ENCODE data around the gene TNS1. TPM values are rescaled to one million over a fixed set of nuclear protein-coding genes. Genes with fewer than 3 reads are reported as not detected.
A peak's percentile ranks its signal among the peaks of the same experiment; 100 is the strongest.

Gene TNS1
- total RNA-seq, 2 donors from 2014 or later, result 3.3 to 4.2 TPM

GRCh38 chr2:217978536-217979150 is 24.2 kb downstream of the TNS1 start:
- peak overlapping the region; percentile 76 for H3K4me3 ChIP-seq (ENCODE audit: low read length)
- H3K4me1 ChIP-seq (ENCODE audit: control insufficient read depth, insufficient read depth, low read length), result no peaks in the 10 kb centered on the region
- H3K27ac ChIP-seq (ENCODE audit: low read depth, low read length), result no peak overlapping the region
- H3K4me1 Mint-ChIP-seq, result peaks cover 6% of the 10 kb centered on the region
- peak overlapping the region; percentile 30 for H3K9ac ChIP-seq (ENCODE audit: extremely low read depth, low read length, poor library complexity, severe bottlenecking)
- no peaks in the 10 kb centered on the region for H3K9me3 Mint-ChIP-seq
- WGBS, 2 experiments (ENCODE audit: insufficient coverage in 1 of 2, insufficient read length in 1 of 2), result 0 to 2% methylated on average over 1 to 46 of the region's 46 CpGs
- no peak overlapping the region for H3K27ac Mint-ChIP-seq
- peaks cover 12% of the 10 kb centered on the region for H3K27me3 Mint-ChIP-seq (ENCODE audit: insufficient read depth)
- H3K36me3 ChIP-seq (ENCODE audit: control insufficient read depth, insufficient read depth, low read length), result no peaks in the 10 kb centered on the region
- peaks cover 28% of the 10 kb centered on the region for H3K27me3 ChIP-seq (ENCODE audit: control insufficient read depth, insufficient read depth, low read length, poor library complexity, severe bottlenecking)
- DNase-seq, result peak; percentile 92
- TF ChIP-seq, protein P1, sequence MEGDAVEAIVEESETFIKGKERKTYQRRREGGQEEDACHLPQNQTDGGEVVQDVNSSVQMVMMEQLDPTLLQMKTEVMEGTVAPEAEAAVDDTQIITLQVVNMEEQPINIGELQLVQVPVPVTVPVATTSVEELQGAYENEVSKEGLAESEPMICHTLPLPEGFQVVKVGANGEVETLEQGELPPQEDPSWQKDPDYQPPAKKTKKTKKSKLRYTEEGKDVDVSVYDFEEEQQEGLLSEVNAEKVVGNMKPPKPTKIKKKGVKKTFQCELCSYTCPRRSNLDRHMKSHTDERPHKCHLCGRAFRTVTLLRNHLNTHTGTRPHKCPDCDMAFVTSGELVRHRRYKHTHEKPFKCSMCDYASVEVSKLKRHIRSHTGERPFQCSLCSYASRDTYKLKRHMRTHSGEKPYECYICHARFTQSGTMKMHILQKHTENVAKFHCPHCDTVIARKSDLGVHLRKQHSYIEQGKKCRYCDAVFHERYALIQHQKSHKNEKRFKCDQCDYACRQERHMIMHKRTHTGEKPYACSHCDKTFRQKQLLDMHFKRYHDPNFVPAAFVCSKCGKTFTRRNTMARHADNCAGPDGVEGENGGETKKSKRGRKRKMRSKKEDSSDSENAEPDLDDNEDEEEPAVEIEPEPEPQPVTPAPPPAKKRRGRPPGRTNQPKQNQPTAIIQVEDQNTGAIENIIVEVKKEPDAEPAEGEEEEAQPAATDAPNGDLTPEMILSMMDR (conservative IDR thresholded peaks at IDR 0.05), result no peak
- H3K9me3 ChIP-seq (ENCODE audit: control insufficient read depth, low read length), result no peaks in the 10 kb centered on the region
- H3K36me3 Mint-ChIP-seq (ENCODE audit: low read depth), result no peaks in the 10 kb centered on the region
- no peak overlapping the region for H3K4me3 Mint-ChIP-seq

- H3K9me3 ChIP-seq (ENCODE audit: control insufficient read depth, low read length), result no peaks in the 10 kb centered on the region
- Mint-ChIP-seq H3K27ac (no peak overlapping the region), H3K4me1 (peaks cover 6% of the 10 kb centered on the region), H3K4me3 (no peak overlapping the region), H3K27me3 (ENCODE audit: insufficient read depth) (peaks cover 12% of the 10 kb centered on the region), H3K9me3 (no peaks in the 10 kb centered on the region), H3K36me3 (ENCODE audit: low read depth) (no peaks in the 10 kb centered on the region)
- peak overlapping the region; percentile 64 for H3K4me3 ChIP-seq (ENCODE audit: low read length)
- DNase-seq, result no peak
- no peaks in the 10 kb centered on the region for H3K36me3 ChIP-seq (ENCODE audit: control insufficient read depth, insufficient read depth, low read length)
- WGBS, 2 experiments (ENCODE audit: insufficient coverage in 1 of 2, insufficient read length in 1 of 2), result 19 to 42% methylated on average over 4 to 16 of the region's 16 CpGs
- H3K9ac ChIP-seq (ENCODE audit: extremely low read depth, low read length, poor library complexity, severe bottlenecking), result no peak overlapping the region
- no peak overlapping the region for H3K27ac ChIP-seq (ENCODE audit: low read depth, low read length)
- TF ChIP-seq, protein P1 (conservative IDR thresholded peaks at IDR 0.05), result no peak
- H3K27me3 ChIP-seq (ENCODE audit: control insufficient read depth, insufficient read depth, low read length, poor library complexity, severe bottlenecking), result peaks cover 28% of the 10 kb centered on the region
- H3K4me1 ChIP-seq (ENCODE audit: control insufficient read depth, insufficient read depth, low read length), result no peaks in the 10 kb centered on the region
Measured at GRCh38 chr2:217977840-217978535, 24.8 kb downstream of the TNS1 start.

DNA sequence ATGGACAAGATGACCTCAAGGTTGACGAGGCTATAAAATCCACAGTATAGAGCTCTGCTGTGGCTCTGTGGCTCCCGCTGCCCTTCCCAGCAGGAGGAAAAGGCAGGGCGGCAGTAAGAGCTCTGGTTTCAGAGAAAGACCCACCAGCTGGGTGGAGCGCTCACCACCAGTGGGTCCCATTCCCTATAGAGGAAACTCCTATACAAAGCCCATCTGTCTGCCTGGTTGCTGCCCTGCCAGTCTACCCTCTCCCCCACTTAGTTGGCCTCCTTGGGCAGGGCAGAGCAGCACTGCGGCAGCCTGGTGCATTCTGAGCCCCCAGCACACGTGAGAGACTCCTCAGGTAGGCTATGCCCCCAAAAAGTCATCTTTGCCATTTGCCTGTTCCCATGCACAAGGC is 26.5 kb downstream of the TNS1 start:
- Mint-ChIP-seq H3K27ac (no peak overlapping the region), H3K36me3 (ENCODE audit: low read depth) (no peaks in the 10 kb centered on the region), H3K9me3 (no peaks in the 10 kb centered on the region), H3K4me1 (peaks cover 10% of the 10 kb centered on the region), H3K4me3 (no peak overlapping the region), H3K27me3 (ENCODE audit: insufficient read depth) (peaks cover 12% of the 10 kb centered on the region)
- Histone ChIP-seq H3K36me3 (ENCODE audit: control insufficient read depth, insufficient read depth, low read length) (no peaks in the 10 kb centered on the region), H3K9me3 (ENCODE audit: control insufficient read depth, low read length) (no peaks in the 10 kb centered on the region), H3K4me3 (ENCODE audit: low read length) (no peak overlapping the region), H3K27me3 (ENCODE audit: control insufficient read depth, insufficient read depth, low read length, poor library complexity, severe bottlenecking) (peaks cover 28% of the 10 kb centered on the region), H3K9ac (ENCODE audit: extremely low read depth, low read length, poor library complexity, severe bottlenecking) (no peak overlapping the region), H3K4me1 (ENCODE audit: control insufficient read depth, insufficient read depth, low read length) (no peaks in the 10 kb centered on the region), H3K27ac (ENCODE audit: low read depth, low read length) (no peak overlapping the region)
- DNase-seq, result no peak
- TF ChIP-seq, protein P1 (conservative IDR thresholded peaks at IDR 0.05), result no peak
- 85 to 86% methylated on average over 4 to 6 of the region's 6 CpGs for WGBS, 2 experiments (ENCODE audit: insufficient coverage in 1 of 2, insufficient read length in 1 of 2)
